Prostate gland (tissue), 2 donors: ENCODE measurements around the gene SCLT1.

Experiments used
- CTCF ChIP-seq, 4 experiments: fragments of 200-600 bp in 2 of 4; fragments of 450-650 bp in 2 of 4; sonication (generic) in 2 of 4; IDR thresholded peaks; 1 replicate in 3 of 4; 2 replicates in 1 of 4; pipeline ENCODE4 v1.5.1; 2016 to 2019; ENCODE audit warnings: antibody characterized with exemption in 4 of 4, mild to moderate bottlenecking in 2 of 4, moderate library complexity in 2 of 4
- POLR2A ChIP-seq: fragments of 450-650 bp; IDR thresholded peaks from one replicate; pipeline ENCODE4 v1.6.1; 2016; ENCODE audit warnings: antibody characterized with exemption, mild to moderate bottlenecking

- TF ChIP-seq CTCF (IDR thresholded peaks at IDR 0.05) (no peak), POLR2A (no peak)
These were observed 252.5 kb downstream of the SCLT1 start for GRCh38 chr4:128840711-128841318.
